Right atrium auricular region (tissue), 2 donors: ENCODE data around the gene SLIT2. TPM values are rescaled to one million over a fixed set of nuclear protein-coding genes. Genes with fewer than 3 reads are reported as not detected.
A peak's percentile ranks its signal among the peaks of the same experiment; 100 is the strongest.

ENCODE experiments used
- DNase-seq: peaks from one replicate; pipeline ENCODE4 v3.0.0-alpha.2; 2019; ENCODE audit warnings: low spot score
- H3K27ac ChIP-seq, 2 donors: fragments of 200-600 bp; sonication (generic); 1 replicate in 1 of 2; 2 replicates in 1 of 2; pipeline ENCODE4 v1.5.1; 2016 to 2019
- H3K27me3 ChIP-seq, 2 donors: fragments of 200-600 bp; sonication (generic); one replicate each; pipeline versions ENCODE4 v1.5.1 to v1.6.0; 2017 to 2019
- H3K36me3 ChIP-seq: fragments of 200-600 bp; sonication (generic); one replicate; pipeline ENCODE4 v1.5.1; 2016
- H3K4me1 ChIP-seq, 2 donors: fragments of 200-600 bp; sonication (generic); one replicate each; pipeline versions ENCODE4 v1.5.1 to v1.6.0; 2017 to 2019
- H3K4me3 ChIP-seq, 2 donors: fragments of 200-600 bp; sonication (generic); 1 replicate in 1 of 2; 2 replicates in 1 of 2; pipeline ENCODE4 v1.5.1; 2017 to 2019; ENCODE audit warnings: mild to moderate bottlenecking in 1 of 2, moderate library complexity in 1 of 2
- H3K9me3 ChIP-seq, 2 donors: fragments of 200-600 bp; sonication (generic); one replicate each; pipeline ENCODE4 v1.5.1; 2019
- total RNA-seq, 2 donors: library from RNA; depleted of rRNA; stranded (reverse); fragments of >200 nt; gene quantifications; one replicate each; pipeline ENCODE4 v1.1.0, GENCODE V29; 2016
- TF ChIP-seq, protein P1 (sequence below), 2 donors: fragments of 200-600 bp; sonication (generic); IDR thresholded peaks; one replicate each; pipeline ENCODE4 v1.5.1; 2019; ENCODE audit warnings: antibody characterized with exemption in 2 of 2

The SLIT2 gene
- total RNA-seq, 2 donors from 2014 or later = 6.7 to 12.1 TPM

GRCh38 chr4:20266215-20267082 is 14.7 kb downstream of the SLIT2 start:
- no peaks in the 10 kb centered on the region for H3K4me1 ChIP-seq
- no peak for DNase-seq

DNA sequence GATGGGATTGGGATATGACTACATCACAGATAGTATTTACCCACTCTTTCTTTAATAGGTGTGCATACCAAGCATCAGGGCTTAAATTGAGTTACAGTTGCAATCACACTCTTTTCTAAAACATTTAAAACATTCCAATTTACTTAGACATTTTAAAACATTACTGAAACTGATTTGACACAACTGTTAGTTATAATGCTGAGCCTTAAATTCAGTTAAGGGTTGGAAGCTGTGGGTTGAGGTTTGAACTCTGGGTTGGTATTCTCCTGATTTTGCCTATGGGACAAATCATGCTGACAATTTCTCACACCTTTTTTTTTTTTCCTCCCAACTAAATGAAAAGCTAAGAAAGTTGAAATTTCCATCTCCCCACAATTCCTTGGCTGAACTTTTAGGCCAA is 16.3 kb downstream of the SLIT2 start:
- Histone ChIP-seq H3K27ac (no peak overlapping the region), H3K27me3 (no peaks in the 10 kb centered on the region), H3K4me1 (no peaks in the 10 kb centered on the region), H3K9me3 (no peaks in the 10 kb centered on the region), H3K36me3 (no peaks in the 10 kb centered on the region), H3K4me3 (no peak overlapping the region)
- TF ChIP-seq, protein P1, sequence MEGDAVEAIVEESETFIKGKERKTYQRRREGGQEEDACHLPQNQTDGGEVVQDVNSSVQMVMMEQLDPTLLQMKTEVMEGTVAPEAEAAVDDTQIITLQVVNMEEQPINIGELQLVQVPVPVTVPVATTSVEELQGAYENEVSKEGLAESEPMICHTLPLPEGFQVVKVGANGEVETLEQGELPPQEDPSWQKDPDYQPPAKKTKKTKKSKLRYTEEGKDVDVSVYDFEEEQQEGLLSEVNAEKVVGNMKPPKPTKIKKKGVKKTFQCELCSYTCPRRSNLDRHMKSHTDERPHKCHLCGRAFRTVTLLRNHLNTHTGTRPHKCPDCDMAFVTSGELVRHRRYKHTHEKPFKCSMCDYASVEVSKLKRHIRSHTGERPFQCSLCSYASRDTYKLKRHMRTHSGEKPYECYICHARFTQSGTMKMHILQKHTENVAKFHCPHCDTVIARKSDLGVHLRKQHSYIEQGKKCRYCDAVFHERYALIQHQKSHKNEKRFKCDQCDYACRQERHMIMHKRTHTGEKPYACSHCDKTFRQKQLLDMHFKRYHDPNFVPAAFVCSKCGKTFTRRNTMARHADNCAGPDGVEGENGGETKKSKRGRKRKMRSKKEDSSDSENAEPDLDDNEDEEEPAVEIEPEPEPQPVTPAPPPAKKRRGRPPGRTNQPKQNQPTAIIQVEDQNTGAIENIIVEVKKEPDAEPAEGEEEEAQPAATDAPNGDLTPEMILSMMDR (IDR thresholded peaks at IDR 0.05) = no peak
- DNase-seq = no peak

More at GRCh38 chr4:20266215-20267082, 14.7 kb downstream of the SLIT2 start:
- H3K9me3 ChIP-seq = no peaks in the 10 kb centered on the region
- TF ChIP-seq, protein P1 (IDR thresholded peaks at IDR 0.05) = no peak
- no peaks in the 10 kb centered on the region for H3K27me3 ChIP-seq
- no peak overlapping the region for H3K4me3 ChIP-seq
- peaks cover 4% of the 10 kb centered on the region for H3K36me3 ChIP-seq
- peak overlapping the region; percentile 59 for H3K27ac ChIP-seq

GRCh38 chr4:20269320-20269719 is 17.6 kb downstream of the SLIT2 start:
- H3K4me1 ChIP-seq = no peaks in the 10 kb centered on the region
- TF ChIP-seq, protein P1 (IDR thresholded peaks at IDR 0.05) = no peak

GRCh38 chr4:20271950-20272349 is 20.2 kb downstream of the SLIT2 start:
- no peaks in the 10 kb centered on the region for H3K36me3 ChIP-seq
- DNase-seq = no peak
- H3K4me3 ChIP-seq = no peak overlapping the region
- H3K27ac ChIP-seq = no peak overlapping the region
- no peaks in the 10 kb centered on the region for H3K4me1 ChIP-seq
- no peaks in the 10 kb centered on the region for H3K27me3 ChIP-seq
- TF ChIP-seq, protein P1 (IDR thresholded peaks at IDR 0.05) = no peak
- H3K9me3 ChIP-seq = no peaks in the 10 kb centered on the region

More at GRCh38 chr4:20269320-20269719, 17.6 kb downstream of the SLIT2 start:
- no peak for DNase-seq
- no peaks in the 10 kb centered on the region for H3K27me3 ChIP-seq
- no peaks in the 10 kb centered on the region for H3K9me3 ChIP-seq
- H3K27ac ChIP-seq = no peak overlapping the region
- H3K4me3 ChIP-seq = no peak overlapping the region
- H3K36me3 ChIP-seq = no peaks in the 10 kb centered on the region

DNA sequence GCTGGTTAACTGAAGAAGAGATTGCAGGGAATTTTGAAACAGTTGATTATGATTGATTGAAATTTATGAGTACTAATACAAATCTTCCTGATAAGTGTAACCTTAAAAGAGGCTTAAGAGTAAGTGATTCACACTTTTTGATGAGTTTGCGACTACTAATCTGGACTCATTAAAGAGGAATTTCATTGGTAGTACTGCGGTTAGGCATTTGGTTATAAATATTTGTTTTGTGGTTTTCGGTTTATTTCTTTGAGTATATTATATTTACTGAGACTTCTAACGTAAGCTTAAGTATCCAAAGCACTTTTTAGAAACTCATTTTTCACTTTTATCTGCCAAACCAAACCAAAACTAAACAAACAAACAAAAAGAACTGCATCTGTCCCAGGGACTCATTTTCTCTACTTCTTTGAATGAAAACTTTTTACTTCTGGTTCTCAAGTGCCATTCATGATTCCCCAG is 20.7 kb downstream of the SLIT2 start:
- H3K36me3 ChIP-seq = no peaks in the 10 kb centered on the region
- no peaks in the 10 kb centered on the region for H3K27me3 ChIP-seq
- H3K9me3 ChIP-seq = no peaks in the 10 kb centered on the region
- no peaks in the 10 kb centered on the region for H3K4me1 ChIP-seq
- no peak for DNase-seq
- TF ChIP-seq, protein P1 (IDR thresholded peaks at IDR 0.05) = no peak
- H3K4me3 ChIP-seq = no peak overlapping the region
- H3K27ac ChIP-seq = no peak overlapping the region
